IMR-90 (cell line): ENCODE results near the gene SOCS2. TPM values are rescaled to one million over a fixed set of nuclear protein-coding genes. Genes with fewer than 3 reads are reported as not detected.

Experiments
- ATAC-seq: fragments of 200-7000 bp; cut with Tn5 transposase; 2 replicates; pipeline ENCODE4 v1.9.1; 2020; ENCODE audit warnings: low read depth, mild to moderate bottlenecking, moderate library complexity
- BruUV-seq: library from RNA; stranded (reverse); fragments of 400-500 nt; replicated peaks from 2 replicates; lab custom pipeline; 2021; lab: Mats Ljungman, UMichigan
- CTCF ChIA-PET: fragments of 300-600 bp; formaldehyde crosslinking; extraction: SDS; loops from one replicate; lab custom pipeline; 2021; ENCODE audit warnings: antibody characterized with exemption; lab: Yijun Ruan, JAX
- POLR2A ChIA-PET: fragments of 300-600 bp; sonication (Branson Sonifier 250); formaldehyde crosslinking; loops from one replicate; lab custom pipeline; 2022; ENCODE audit warnings: antibody characterized with exemption; ENCODE audit not compliant: unreplicated experiment; lab: Charles Lee
- DNase-seq: peaks from one replicate; pipeline ENCODE4 v3.0.0; 2013
- H2AFZ ChIP-seq: replicated peaks from 2 replicates; pipeline ENCODE3; 2013; ENCODE audit warnings: low read length, mild to moderate bottlenecking; ENCODE audit not compliant: poor library complexity
- H2AK5ac ChIP-seq: 2 replicates; pipeline ENCODE4 v1.6.1; 2013; ENCODE audit warnings: low read depth, low read length, inconsistent platforms
- H2AK9ac ChIP-seq: replicated peaks from 2 replicates; pipeline ENCODE3; 2013; ENCODE audit warnings: mild to moderate bottlenecking, low read depth, low read length, moderate library complexity; ENCODE audit not compliant: poor library complexity
- H2BK120ac ChIP-seq: 2 replicates; pipeline ENCODE4 v1.6.1; 2013; ENCODE audit warnings: low read depth, low read length, inconsistent platforms
- H2BK15ac ChIP-seq: 3 replicates; pipeline ENCODE4 v1.6.1; 2013; ENCODE audit warnings: low read depth, low read length, inconsistent platforms
- H2BK20ac ChIP-seq: 2 replicates; pipeline ENCODE4 v1.6.1; 2013; ENCODE audit warnings: low read depth, mild to moderate bottlenecking, inconsistent platforms, low read length, moderate library complexity
- H2BK5ac ChIP-seq: 2 replicates; pipeline ENCODE4 v1.6.1; 2013; ENCODE audit warnings: mild to moderate bottlenecking, low read depth, low read length, inconsistent platforms; ENCODE audit not compliant: poor library complexity, severe bottlenecking
- H3K14ac ChIP-seq: replicated peaks from 2 replicates; pipeline ENCODE4 v1.6.1; 2013; ENCODE audit warnings: low read depth, low read length, inconsistent platforms
- H3K18ac ChIP-seq: 2 replicates; pipeline ENCODE4 v1.6.1; 2013; ENCODE audit warnings: low read depth, low read length, control low read depth
- H3K23ac ChIP-seq: 2 replicates; pipeline ENCODE4 v1.6.1; 2013; ENCODE audit warnings: low read depth, low read length, inconsistent platforms
- H3K27ac ChIP-seq: 2 replicates; pipeline ENCODE4 v1.5.1; 2013; ENCODE audit warnings: mild to moderate bottlenecking, control low read depth, low read length; ENCODE audit not compliant: insufficient read depth
- H3K27me3 ChIP-seq: 2 replicates; pipeline ENCODE4 v1.6.1; 2013; ENCODE audit warnings: low read length; ENCODE audit not compliant: control insufficient read depth, insufficient read depth
- H3K36me3 ChIP-seq: 2 replicates; pipeline ENCODE4 v1.6.1; 2013; ENCODE audit warnings: low read length, mixed read lengths; ENCODE audit not compliant: control insufficient read depth, insufficient read depth
- H3K4ac ChIP-seq: 2 replicates; pipeline ENCODE4 v1.6.1; 2013; ENCODE audit warnings: low read depth, low read length, inconsistent platforms
- H3K4me1 ChIP-seq: 2 replicates; pipeline ENCODE4 v1.6.1; 2013; ENCODE audit warnings: low read length, mixed read lengths; ENCODE audit not compliant: control insufficient read depth, insufficient read depth
- H3K4me2 ChIP-seq: 2 replicates; pipeline ENCODE4 v1.6.1; 2013; ENCODE audit warnings: low read depth, mild to moderate bottlenecking, control low read depth, low read length, moderate library complexity
- H3K4me3 ChIP-seq: 2 replicates; pipeline ENCODE4 v1.5.1; 2013; ENCODE audit warnings: low read depth, mild to moderate bottlenecking, control low read depth, low read length, moderate library complexity; ENCODE audit not compliant: insufficient read depth
- H3K56ac ChIP-seq: 2 replicates; pipeline ENCODE4 v1.6.1; 2013; ENCODE audit warnings: low read length, inconsistent platforms; ENCODE audit not compliant: insufficient read depth; ENCODE audit errors: extremely low read depth
- H3K79me1 ChIP-seq, 2 experiments: 2 replicates each; pipeline ENCODE4 v1.6.1; 2013; ENCODE audit warnings: low read length in 2 of 2, inconsistent platforms in 1 of 2, low read depth in 1 of 2
- H3K9ac ChIP-seq: 2 replicates; pipeline ENCODE4 v1.6.1; 2013; ENCODE audit warnings: low read depth, low read length, control low read depth
- H3K9me1 ChIP-seq: 2 replicates; pipeline ENCODE4 v1.6.1; 2013; ENCODE audit warnings: low read length, inconsistent platforms; ENCODE audit not compliant: insufficient read depth
- H3K9me3 ChIP-seq: 2 replicates; pipeline ENCODE4 v1.6.1; 2013; ENCODE audit warnings: low read length; ENCODE audit not compliant: control insufficient read depth, insufficient read depth
- H4K20me1 ChIP-seq: 2 replicates; pipeline ENCODE4 v1.6.1; 2013; ENCODE audit warnings: low read length, inconsistent platforms; ENCODE audit not compliant: insufficient read depth
- H4K5ac ChIP-seq: 2 replicates; pipeline ENCODE4 v1.6.1; 2013; ENCODE audit warnings: mild to moderate bottlenecking, low read depth, low read length, control low read depth
- H4K8ac ChIP-seq, 2 experiments: 2 replicates each; pipeline ENCODE4 v1.6.1; 2013; ENCODE audit warnings: low read depth in 2 of 2, low read length in 2 of 2, control low read depth in 1 of 2, inconsistent platforms in 1 of 2
- H4K91ac ChIP-seq: 2 replicates; pipeline ENCODE4 v1.6.1; 2013; ENCODE audit warnings: low read depth, low read length, inconsistent platforms; ENCODE audit not compliant: insufficient read depth
- BHLHE40 ChIP-seq: fragments of 150-350 bp; IDR thresholded peaks from 2 replicates; pipeline ENCODE4 v1.6.1; 2016; ENCODE audit warnings: mild to moderate bottlenecking, low read depth, low read length
- CEBPB ChIP-seq: IDR thresholded peaks from 2 replicates; pipeline ENCODE4 v1.6.1; 2012; ENCODE audit warnings: low read depth, low read length, improper control_type of control experiment
- CHD1 ChIP-seq: IDR thresholded peaks from 2 replicates; pipeline ENCODE4 v1.6.1; 2012; ENCODE audit warnings: low read depth, low read length, improper control_type of control experiment
- FOS ChIP-seq: fragments of 150-350 bp; IDR thresholded peaks from 2 replicates; pipeline ENCODE4 v1.6.1; 2016; ENCODE audit warnings: low read depth, low read length
- MAFK ChIP-seq: IDR thresholded peaks from 2 replicates; pipeline ENCODE4 v1.6.1; 2012; ENCODE audit warnings: low read depth, low read length, improper control_type of control experiment
- MXI1 ChIP-seq: IDR thresholded peaks from 2 replicates; pipeline ENCODE4 v1.6.1; 2012; ENCODE audit warnings: low read depth, mild to moderate bottlenecking, low read length, moderate library complexity, borderline replicate concordance
- POLR2A ChIP-seq: IDR thresholded peaks from 2 replicates; pipeline ENCODE4 v1.6.1; 2012; ENCODE audit warnings: mild to moderate bottlenecking, low read depth, low read length
- RAD21 ChIP-seq: IDR thresholded peaks from 2 replicates; pipeline ENCODE4 v1.6.1; 2012; ENCODE audit warnings: low read length, improper control_type of control experiment
- RCOR1 ChIP-seq: IDR thresholded peaks from 2 replicates; pipeline ENCODE4 v1.6.1; 2012; ENCODE audit warnings: mild to moderate bottlenecking, low read length, improper control_type of control experiment; ENCODE audit not compliant: insufficient replicate concordance
- RFX5 ChIP-seq: IDR thresholded peaks from 2 replicates; pipeline ENCODE4 v1.8.0; 2012; ENCODE audit warnings: low read depth, mild to moderate bottlenecking, low read length, moderate library complexity
- WGBS, 2 experiments: methylation state at CpG; one replicate each; pipeline versions ENCODE4 v1.1.5 to v1.1.7; 2013; ENCODE audit warnings: missing lambda C conversion rate in 2 of 2; ENCODE audit not compliant: insufficient read length in 1 of 2; ENCODE audit errors: extremely low coverage in 2 of 2; 5-methylcytosine and 5-hydroxymethylcytosine counted together
- dilution Hi-C: fragments of 300-500 bp; cut with HindIII; formaldehyde crosslinking; loops from one replicate; pipeline ENCODE4 v1.14.3; 2018; ENCODE audit warnings: low sequenced_read_pairs; ENCODE audit not compliant: unreplicated experiment
- in situ Hi-C: fragments of 300-500 bp; cut with MboI; formaldehyde crosslinking; loops from 3 replicates; pipeline ENCODE4 v1.14.3; 2019; ENCODE audit warnings: low sequenced_read_pairs, inconsistent platforms, mixed read lengths
- intact Hi-C: fragments of 100-400 bp; cut with micrococcal nuclease; formaldehyde crosslinking; loops from 2 replicates; pipeline ENCODE4 v1.10.0; 2022
- polyA plus RNA-seq, 3 experiments: library from polyadenylated mRNA; depleted of rRNA; stranded (reverse); fragments of >200 nt; gene quantifications; 2 replicates each; pipeline ENCODE4 v1.2.3, GENCODE V29; 2012; ENCODE audit warnings: low replicate concordance in 1 of 3
- total RNA-seq: library from RNA; depleted of rRNA; stranded (reverse); fragments of >200 nt; gene quantifications from 2 replicates; pipeline ENCODE4 v1.2.3, GENCODE V29; 2012
- TF ChIP-seq, protein P1 (sequence below): fragments of 150-350 bp; IDR thresholded peaks from 2 replicates; pipeline ENCODE4 v1.6.1; 2017; ENCODE audit warnings: mild to moderate bottlenecking, antibody characterized with exemption, low read length, low read depth
- TF ChIP-seq, protein P2 (sequence below): conservative IDR thresholded peaks from 2 replicates; pipeline ENCODE4 v1.5.1; 2012; ENCODE audit warnings: mild to moderate bottlenecking, low read depth, low read length, improper control_type of control experiment
- TF ChIP-seq, protein P3 (sequence below): fragments of 150-350 bp; IDR thresholded peaks from 2 replicates; pipeline ENCODE4 v1.6.1; 2016; ENCODE audit warnings: low read depth, mild to moderate bottlenecking, low read length, moderate library complexity, borderline replicate concordance

The SOCS2 gene
- total and polyA plus RNA-seq, 2 of the 4 experiments (the other 2 are of a cell fraction) = 12.0 to 12.4 TPM

DNA sequence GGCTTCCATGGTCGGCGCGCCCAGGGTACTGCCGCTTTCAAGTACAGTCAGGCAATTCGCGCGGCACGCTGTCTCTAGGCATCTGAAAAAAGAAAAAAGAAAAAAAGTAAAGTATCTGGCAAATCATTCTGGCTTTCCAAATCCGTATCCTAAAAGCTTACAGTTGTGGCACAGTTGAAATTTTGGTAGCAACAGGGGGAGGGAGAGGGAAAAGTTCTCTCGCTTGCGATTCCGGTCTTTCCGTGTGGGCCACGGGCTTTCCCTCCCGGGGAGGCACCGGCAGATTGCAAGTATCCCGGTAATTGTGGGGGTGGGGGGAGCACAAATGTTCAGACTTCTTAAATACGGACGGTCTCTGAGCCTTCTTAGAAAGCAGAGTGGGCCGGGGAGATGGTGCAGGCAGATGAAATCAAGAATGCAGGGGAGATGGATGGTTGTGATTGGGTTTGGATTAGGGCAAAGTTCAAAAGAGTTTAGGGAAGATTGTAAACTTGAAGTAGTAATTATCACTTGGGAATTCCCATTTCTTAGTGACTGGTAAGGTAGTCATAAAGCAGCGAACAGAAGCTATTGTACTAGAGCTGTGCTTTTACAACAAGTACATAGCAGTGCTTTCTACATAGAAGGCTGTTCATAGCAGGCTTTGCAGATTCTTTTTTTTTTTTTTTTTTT lies 1.2 kb downstream of the SOCS2 start:
- H2AFZ ChIP-seq = peak overlapping the region; percentile 87
- 0 out of 2 replicates have a peak overlapping the region, but pooled peaks have one; percentile 5 for H2BK20ac ChIP-seq
- dilution Hi-C loops (no loop called here), intact Hi-C loops (loop anchor here (5.0 to 10.0 kb wide), 2 partner anchors 104 to 321 kb away; partner anchors contain the start of gene CRADD), in situ Hi-C loops (loop anchor here (10.0 kb wide), 1 partner anchor 411 kb away; no protein-coding TSS in a partner anchor)
- H3K9me3 ChIP-seq = no peaks in the 10 kb centered on the region
- H3K4me1 ChIP-seq = 0 out of 2 replicates have a peak, but pooled peaks cover 4% of the 10 kb centered on the region
- 0 out of 2 replicates have a peak overlapping the region, but pooled peaks have one; percentile 1 for H2AK5ac ChIP-seq
- ChIA-PET POLR2A (interaction anchor here (0.7 kb wide), 1 partner anchor 43 kb away, joined by 24 read pairs; no protein-coding TSS in a partner anchor), CTCF (interaction anchor here (0.6 to 0.8 kb wide), 8 partner anchors 15 to 515 kb away, joined by 3 to 5 read pairs (median 3); no protein-coding TSS in a partner anchor)
- H4K5ac ChIP-seq = no peak overlapping the region; the same call in 1 of the 2 replicates
- no peaks in the 10 kb centered on the region for H3K27me3 ChIP-seq
- H4K20me1 ChIP-seq = peaks cover 18% of the 10 kb centered on the region; the same call in 1 of the 2 replicates
- H3K36me3 ChIP-seq = no peaks in the 10 kb centered on the region; the same call in 1 of the 2 replicates
- whole genome bisulfite sequencing, 2 experiments = 13% methylated on average over 10 of the region's 21 CpGs; no CpG with 5 or more reads in 1 of the 2 experiments
- H4K91ac ChIP-seq = peak overlapping the region; percentile 21; the same call in 1 of the 2 replicates
- peak overlapping the region; percentile 96 for H3K14ac ChIP-seq
- peak overlapping the region; percentile 7; the same call in 1 of the 2 replicates for H2BK120ac ChIP-seq
- H3K56ac ChIP-seq = peak overlapping the region; percentile 77; the same call in 1 of the 2 replicates
- H3K79me1 ChIP-seq = peaks cover 8 to 42% of the 10 kb centered on the region in 2 experiments
- no peaks in the 10 kb centered on the region; the same call in 1 of the 2 replicates for H3K9me1 ChIP-seq
- H2BK15ac ChIP-seq = no peak overlapping the region; the same call in 2 of the 3 replicates
- H4K8ac ChIP-seq = peak overlapping the region in 1 of 2 experiments; percentile 81; a peak in 2 of 4 replicates
- ATAC-seq (no peak), DNase-seq (peak; percentile 69)
- peak overlapping the region; percentile 92 for H3K4ac ChIP-seq
- H3K18ac ChIP-seq = peak overlapping the region; percentile 57
- peak overlapping the region; percentile 75 for H3K9ac ChIP-seq
- BruUV-seq = no TSS peak
- H3K4me3 ChIP-seq = peak overlapping the region; percentile 76
- H3K4me2 ChIP-seq = peak overlapping the region; percentile 77
- peak overlapping the region; percentile 65 for H3K27ac ChIP-seq
- H3K23ac ChIP-seq = peak overlapping the region; percentile 96
- H2AK9ac ChIP-seq = peak overlapping the region; percentile 88
- peak overlapping the region; percentile 63 for H2BK5ac ChIP-seq
- TF ChIP-seq MXI1 (no peak), MAFK (no peak), CEBPB (no peak), FOS (no peak), BHLHE40 (no peak), CHD1 (no peak), RCOR1 (no peak), RFX5 (no peak), RAD21 (no peak), POLR2A (no peak)
- TF ChIP-seq, protein P1, sequence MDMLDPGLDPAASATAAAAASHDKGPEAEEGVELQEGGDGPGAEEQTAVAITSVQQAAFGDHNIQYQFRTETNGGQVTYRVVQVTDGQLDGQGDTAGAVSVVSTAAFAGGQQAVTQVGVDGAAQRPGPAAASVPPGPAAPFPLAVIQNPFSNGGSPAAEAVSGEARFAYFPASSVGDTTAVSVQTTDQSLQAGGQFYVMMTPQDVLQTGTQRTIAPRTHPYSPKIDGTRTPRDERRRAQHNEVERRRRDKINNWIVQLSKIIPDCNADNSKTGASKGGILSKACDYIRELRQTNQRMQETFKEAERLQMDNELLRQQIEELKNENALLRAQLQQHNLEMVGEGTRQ = no peak
- TF ChIP-seq, protein P2, sequence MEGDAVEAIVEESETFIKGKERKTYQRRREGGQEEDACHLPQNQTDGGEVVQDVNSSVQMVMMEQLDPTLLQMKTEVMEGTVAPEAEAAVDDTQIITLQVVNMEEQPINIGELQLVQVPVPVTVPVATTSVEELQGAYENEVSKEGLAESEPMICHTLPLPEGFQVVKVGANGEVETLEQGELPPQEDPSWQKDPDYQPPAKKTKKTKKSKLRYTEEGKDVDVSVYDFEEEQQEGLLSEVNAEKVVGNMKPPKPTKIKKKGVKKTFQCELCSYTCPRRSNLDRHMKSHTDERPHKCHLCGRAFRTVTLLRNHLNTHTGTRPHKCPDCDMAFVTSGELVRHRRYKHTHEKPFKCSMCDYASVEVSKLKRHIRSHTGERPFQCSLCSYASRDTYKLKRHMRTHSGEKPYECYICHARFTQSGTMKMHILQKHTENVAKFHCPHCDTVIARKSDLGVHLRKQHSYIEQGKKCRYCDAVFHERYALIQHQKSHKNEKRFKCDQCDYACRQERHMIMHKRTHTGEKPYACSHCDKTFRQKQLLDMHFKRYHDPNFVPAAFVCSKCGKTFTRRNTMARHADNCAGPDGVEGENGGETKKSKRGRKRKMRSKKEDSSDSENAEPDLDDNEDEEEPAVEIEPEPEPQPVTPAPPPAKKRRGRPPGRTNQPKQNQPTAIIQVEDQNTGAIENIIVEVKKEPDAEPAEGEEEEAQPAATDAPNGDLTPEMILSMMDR = no peak
- TF ChIP-seq, protein P3, sequence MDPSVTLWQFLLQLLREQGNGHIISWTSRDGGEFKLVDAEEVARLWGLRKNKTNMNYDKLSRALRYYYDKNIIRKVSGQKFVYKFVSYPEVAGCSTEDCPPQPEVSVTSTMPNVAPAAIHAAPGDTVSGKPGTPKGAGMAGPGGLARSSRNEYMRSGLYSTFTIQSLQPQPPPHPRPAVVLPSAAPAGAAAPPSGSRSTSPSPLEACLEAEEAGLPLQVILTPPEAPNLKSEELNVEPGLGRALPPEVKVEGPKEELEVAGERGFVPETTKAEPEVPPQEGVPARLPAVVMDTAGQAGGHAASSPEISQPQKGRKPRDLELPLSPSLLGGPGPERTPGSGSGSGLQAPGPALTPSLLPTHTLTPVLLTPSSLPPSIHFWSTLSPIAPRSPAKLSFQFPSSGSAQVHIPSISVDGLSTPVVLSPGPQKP = no peak
